22Rv1 (cell line): ENCODE measurements around the gene WDFY4.

Experiments
- H3K27ac ChIP-seq: fragments of 450-650 bp; 2 replicates; pipeline ENCODE4 v1.5.1; 2017
- CTCF ChIP-seq: fragments of 450-650 bp; IDR thresholded peaks from 2 replicates; pipeline ENCODE4 v1.5.1; 2017; ENCODE audit warnings: mild to moderate bottlenecking
- ZFX ChIP-seq: fragments of 450-650 bp; IDR thresholded peaks from 2 replicates; pipeline ENCODE4 v1.6.1; 2017; ENCODE audit warnings: antibody characterized with exemption, borderline replicate concordance

Gene WDFY4

GRCh38 chr10:48945441-48946130, 260.9 kb downstream of the WDFY4 start:
- no peak overlapping the region for H3K27ac ChIP-seq
- no peak for TF ChIP-seq ZFX
- TF ChIP-seq CTCF, result no peak

DNA sequence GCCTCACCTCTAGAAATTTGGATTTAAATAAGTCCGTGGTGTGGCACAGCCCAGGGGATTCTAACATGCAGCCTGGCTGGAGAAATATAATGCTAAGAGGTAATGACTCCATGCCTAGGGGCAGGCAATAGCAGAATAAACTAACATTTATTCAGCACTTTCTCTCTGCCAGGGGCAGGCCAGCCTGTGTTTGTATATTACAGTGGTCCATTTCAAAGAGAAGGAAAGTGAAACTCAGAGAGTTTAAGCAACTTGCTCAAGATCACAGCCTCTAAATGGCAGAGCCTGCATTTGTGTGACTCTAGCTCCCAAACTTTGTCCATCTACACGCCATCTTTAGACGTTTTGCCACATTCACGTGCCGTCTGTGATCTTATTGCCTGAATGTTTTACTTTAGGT, 261.7 kb downstream of the WDFY4 start:
- no peak overlapping the region for H3K27ac ChIP-seq
- TF ChIP-seq CTCF (no peak), ZFX (no peak)

- no peak for TF ChIP-seq CTCF
- TF ChIP-seq ZFX, result no peak
- no peak overlapping the region for H3K27ac ChIP-seq
These were observed 262.3 kb downstream of the WDFY4 start for GRCh38 chr10:48946891-48947500.

- no peak overlapping the region for H3K27ac ChIP-seq
- TF ChIP-seq CTCF (no peak), ZFX (no peak)
These were observed 263.2 kb downstream of the WDFY4 start for GRCh38 chr10:48947690-48948469.

DNA sequence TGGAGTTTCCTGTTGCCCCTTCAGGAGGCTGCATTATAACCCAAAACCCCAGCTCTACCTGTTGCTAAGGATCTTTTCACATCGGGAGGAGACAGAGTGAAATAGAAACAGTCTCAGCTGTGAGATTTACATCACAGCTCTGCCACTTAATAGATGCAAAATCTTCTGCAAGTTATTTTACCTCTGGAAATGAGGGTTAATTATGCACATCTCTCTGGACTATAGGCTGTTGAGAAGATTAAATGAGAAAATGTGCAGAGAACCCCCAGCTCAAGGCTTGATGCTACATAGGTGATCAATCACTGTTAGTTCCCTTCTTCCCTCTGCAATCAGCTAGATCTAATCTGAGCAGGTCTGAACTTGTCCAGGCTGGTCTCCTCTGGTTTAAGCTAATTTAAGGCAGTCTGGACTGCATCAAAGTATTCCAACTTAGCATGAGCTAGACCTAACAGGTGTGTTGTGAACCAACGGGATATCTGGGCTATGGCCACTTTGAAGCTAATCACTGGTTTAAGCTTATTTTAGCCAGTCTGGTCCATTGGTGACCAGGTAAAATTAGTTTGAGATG, 263.9 kb downstream of the WDFY4 start:
- TF ChIP-seq ZFX (no peak), CTCF (no peak)
- H3K27ac ChIP-seq, result no peak overlapping the region

DNA sequence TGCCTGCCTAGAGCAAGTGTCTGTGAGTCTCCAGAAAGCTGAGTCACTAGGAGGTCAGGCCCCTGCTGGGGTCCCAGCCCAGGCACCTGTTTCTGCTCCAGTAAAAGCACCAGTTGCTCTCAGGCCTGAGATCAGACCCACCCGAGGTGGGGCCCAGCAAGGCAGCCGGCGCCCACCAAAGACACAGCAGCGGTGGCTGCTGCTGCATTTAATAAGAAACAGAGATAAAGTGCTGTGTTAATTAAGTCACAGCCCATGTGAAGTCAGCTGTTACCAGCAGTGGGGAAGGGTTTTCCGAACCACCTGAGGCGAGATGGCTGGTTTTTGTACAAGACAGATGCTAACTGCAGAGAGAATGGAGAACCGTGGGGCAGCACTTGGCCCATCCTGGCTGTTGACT, 267.0 kb downstream of the WDFY4 start:
- no peak overlapping the region for H3K27ac ChIP-seq
- TF ChIP-seq ZFX, result no peak

- no peak overlapping the region for H3K27ac ChIP-seq
- TF ChIP-seq CTCF, result no peak
- no peak for TF ChIP-seq ZFX
These were observed 272.9 kb downstream of the WDFY4 start for GRCh38 chr10:48957361-48958151.
